Subcutaneous adipose tissue (tissue), 4 donors: Measurements from ENCODE around the gene ARRB2. TPM values are rescaled to one million over a fixed set of nuclear protein-coding genes. Genes with fewer than 3 reads are reported as not detected.

ENCODE experiments used
- total RNA-seq, 4 donors: library from RNA; depleted of rRNA; stranded (reverse); fragments of >200 nt; gene quantifications; one replicate each; pipeline ENCODE4 v1.1.0, GENCODE V29; 2016
- TF ChIP-seq, protein P1 (sequence below): fragments of 450-650 bp; IDR thresholded peaks from one replicate; pipeline ENCODE4 v1.5.1; 2016; ENCODE audit warnings: low read depth, mild to moderate bottlenecking, control low read depth, antibody characterized with exemption, moderate library complexity

Gene ARRB2
- total RNA-seq, result 100 to 1,000 TPM in 1 of 4 donors, 10 to 100 TPM in 3; 36.2 to 138 (median 52.8) TPM

GRCh38 chr17:4709794-4710692 is at the start of gene ARRB2:
Gene ARRB2 (plus strand): TSS chr17:4710632. CDS start chr17:4710722, 90 bp downstream.
- TF ChIP-seq, protein P1, sequence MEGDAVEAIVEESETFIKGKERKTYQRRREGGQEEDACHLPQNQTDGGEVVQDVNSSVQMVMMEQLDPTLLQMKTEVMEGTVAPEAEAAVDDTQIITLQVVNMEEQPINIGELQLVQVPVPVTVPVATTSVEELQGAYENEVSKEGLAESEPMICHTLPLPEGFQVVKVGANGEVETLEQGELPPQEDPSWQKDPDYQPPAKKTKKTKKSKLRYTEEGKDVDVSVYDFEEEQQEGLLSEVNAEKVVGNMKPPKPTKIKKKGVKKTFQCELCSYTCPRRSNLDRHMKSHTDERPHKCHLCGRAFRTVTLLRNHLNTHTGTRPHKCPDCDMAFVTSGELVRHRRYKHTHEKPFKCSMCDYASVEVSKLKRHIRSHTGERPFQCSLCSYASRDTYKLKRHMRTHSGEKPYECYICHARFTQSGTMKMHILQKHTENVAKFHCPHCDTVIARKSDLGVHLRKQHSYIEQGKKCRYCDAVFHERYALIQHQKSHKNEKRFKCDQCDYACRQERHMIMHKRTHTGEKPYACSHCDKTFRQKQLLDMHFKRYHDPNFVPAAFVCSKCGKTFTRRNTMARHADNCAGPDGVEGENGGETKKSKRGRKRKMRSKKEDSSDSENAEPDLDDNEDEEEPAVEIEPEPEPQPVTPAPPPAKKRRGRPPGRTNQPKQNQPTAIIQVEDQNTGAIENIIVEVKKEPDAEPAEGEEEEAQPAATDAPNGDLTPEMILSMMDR, result no peak

DNA sequence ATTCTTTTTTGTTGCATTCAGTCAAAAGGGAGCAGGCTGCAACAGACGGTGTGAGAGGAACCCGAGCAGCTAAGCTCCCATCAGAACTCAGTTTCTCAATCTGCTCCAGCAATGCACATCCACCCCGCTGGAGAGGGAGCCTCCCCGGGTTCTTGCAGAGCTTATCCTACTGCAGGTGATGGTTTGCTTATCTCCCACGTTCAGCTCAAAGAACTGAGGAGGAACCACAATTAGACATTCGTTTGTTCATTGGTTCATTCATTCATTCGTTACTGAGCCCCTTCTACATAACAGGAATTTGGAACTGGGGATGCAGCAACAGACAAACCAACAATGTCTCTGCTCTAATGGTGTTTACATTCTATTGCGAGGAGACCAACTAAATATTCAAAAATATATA is 46.7 kb upstream of the ARRB2 start:
- TF ChIP-seq, protein P1, result no peak

DNA sequence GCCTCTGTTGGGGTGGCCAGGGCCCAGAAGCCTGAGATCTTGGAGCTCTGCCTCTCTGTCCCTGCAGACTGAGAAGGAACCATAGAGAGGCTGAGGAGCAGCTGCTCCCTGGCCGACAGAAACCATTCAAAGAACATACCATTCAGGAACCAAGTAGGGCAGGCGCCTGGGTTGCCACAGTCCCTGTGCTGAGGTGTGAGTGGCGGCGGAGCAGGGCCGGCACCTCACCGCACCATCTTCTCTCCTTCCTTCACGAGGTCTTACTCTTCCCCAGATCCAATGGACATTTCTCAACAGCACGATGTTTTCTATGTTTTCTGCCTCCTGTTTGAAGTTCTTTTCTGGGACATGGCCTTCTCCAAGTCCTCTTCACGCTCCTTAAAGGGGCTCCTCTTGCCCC is 46.2 kb upstream of the ARRB2 start:
- TF ChIP-seq, protein P1, result no peak

GRCh38 chr17:4665027-4665426 is 45.4 kb upstream of the ARRB2 start:
- TF ChIP-seq, protein P1, result no peak

DNA sequence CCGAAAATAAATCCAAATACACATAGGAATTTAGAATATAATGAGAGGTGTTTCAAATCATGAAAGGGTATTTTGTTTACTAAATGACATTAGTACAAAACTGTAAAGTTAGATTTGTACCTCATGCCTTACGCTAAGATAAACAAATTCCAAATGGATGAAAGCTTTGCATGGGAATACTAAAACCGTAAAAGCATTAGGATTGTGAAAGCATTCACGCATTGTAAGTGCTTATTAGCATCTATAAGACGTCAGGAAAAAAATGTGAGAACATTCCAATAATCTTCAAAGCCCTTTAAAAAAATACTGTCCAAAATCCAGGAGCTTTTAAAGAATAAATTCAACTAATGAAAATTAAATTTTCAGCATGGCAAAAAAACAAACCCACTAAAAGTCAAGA is 44.1 kb upstream of the ARRB2 start:
- TF ChIP-seq, protein P1, result no peak

DNA sequence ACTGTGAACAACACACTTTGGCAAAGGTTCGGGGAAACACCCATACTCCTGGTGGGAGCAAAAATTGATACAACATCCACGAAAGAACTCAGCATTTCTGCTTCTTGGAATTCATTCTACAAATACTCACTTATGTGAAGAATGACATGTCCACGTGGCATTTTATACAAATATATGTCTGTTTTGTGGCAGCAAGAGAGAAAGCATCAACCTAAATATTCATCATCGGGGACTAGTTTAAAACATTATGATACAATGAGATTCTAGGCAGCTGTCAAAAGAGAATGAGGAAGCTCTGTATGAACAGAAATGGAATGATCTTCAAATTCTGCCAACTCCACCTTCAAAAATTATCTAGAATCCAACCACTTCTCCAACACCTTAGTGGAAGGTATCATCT is 43.3 kb upstream of the ARRB2 start:
- TF ChIP-seq, protein P1, result no peak

GRCh38 chr17:4672055-4672630 is 38.3 kb upstream of the ARRB2 start:
- TF ChIP-seq, protein P1, result no peak
